SK-N-SH (cell line): ENCODE measurements around the gene DHRS12. TPM values are rescaled to one million over a fixed set of nuclear protein-coding genes. Genes with fewer than 3 reads are reported as not detected.

Experiments
- CTCF ChIA-PET: fragments of 300-600, 350-600 bp; formaldehyde crosslinking; extraction: SDS; loops from one replicate; lab custom pipeline; 2021; lab: Yijun Ruan, JAX
- POLR2A ChIA-PET: fragments of 350-600 bp; sonication (Branson Sonifier 250); formaldehyde crosslinking; extraction: SDS; loops from one replicate; lab custom pipeline; 2020; ENCODE audit warnings: antibody characterized with exemption, inconsistent platforms; lab: Yijun Ruan, JAX
- DNase-seq: peaks from one replicate; pipeline ENCODE4 v3.0.0; 2012
- H2AFZ ChIP-seq: fragments of 200-600 bp; sonication (generic); 2 replicates; pipeline ENCODE4 v1.8.1; 2016; ENCODE audit warnings: antibody characterized with exemption, mild to moderate bottlenecking, low read depth
- H3F3A ChIP-seq: fragments of 200-600 bp; sonication (generic); replicated peaks from 2 replicates; pipeline ENCODE3; 2016; ENCODE audit warnings: antibody characterized with exemption, mild to moderate bottlenecking; ENCODE audit not compliant: insufficient read depth
- H3K27ac ChIP-seq, 2 experiments: fragments of 200-500 bp in 1 of 2; fragments of 200-600 bp in 1 of 2; sonication (Bioruptor generic) in 1 of 2; sonication (generic), shearing (Covaris generic) in 1 of 2; 2 replicates each; pipeline versions ENCODE4 v1.5.1 to v1.6.1; 2014 to 2016; ENCODE audit warnings: low read depth in 2 of 2, inconsistent platforms in 1 of 2, low read length in 1 of 2, mild to moderate bottlenecking in 1 of 2, mixed read lengths in 1 of 2
- H3K27me3 ChIP-seq: fragments of 200-600 bp; sonication (generic), shearing (Covaris generic); 2 replicates; pipeline ENCODE4 v1.6.1; 2016; ENCODE audit warnings: mixed run types; ENCODE audit not compliant: insufficient read depth
- H3K36me3 ChIP-seq, 2 experiments: fragments of 200-500 bp in 1 of 2; fragments of 200-600 bp in 1 of 2; sonication (Bioruptor generic) in 1 of 2; sonication (generic) in 1 of 2; replicated peaks in 1 of 2; 2 replicates each; pipeline versions ENCODE3 to v1.5.1; 2014 to 2016; ENCODE audit warnings: low read length in 1 of 2, mild to moderate bottlenecking in 1 of 2; ENCODE audit not compliant: insufficient read depth in 2 of 2, control insufficient read depth in 1 of 2
- H3K4me1 ChIP-seq, 2 experiments: fragments of 200-500 bp in 1 of 2; fragments of 200-600 bp in 1 of 2; sonication (Bioruptor generic) in 1 of 2; sonication (generic), shearing (Covaris generic) in 1 of 2; 2 replicates each; pipeline versions ENCODE4 v1.5.1 to v1.6.1; 2014 to 2016; ENCODE audit warnings: low read depth in 1 of 2, low read length in 1 of 2, mixed run types in 1 of 2; ENCODE audit not compliant: insufficient read depth in 2 of 2, control insufficient read depth in 1 of 2
- H3K4me2 ChIP-seq: fragments of 200-600 bp; sonication (generic), shearing (Covaris generic); 2 replicates; pipeline ENCODE4 v1.6.1; 2017; ENCODE audit warnings: mixed run types
- H3K4me3 ChIP-seq, 2 experiments: fragments of 200-500 bp in 1 of 2; fragments of 200-600 bp in 1 of 2; sonication (Bioruptor generic) in 1 of 2; sonication (generic), shearing (Covaris generic) in 1 of 2; 2 replicates each; pipeline versions ENCODE4 v1.5.1 to v1.8.1; 2014 to 2016; ENCODE audit warnings: low read depth in 2 of 2, inconsistent platforms in 1 of 2, low read length in 1 of 2, mild to moderate bottlenecking in 1 of 2, mixed read lengths in 1 of 2, moderate library complexity in 1 of 2
- H3K79me2 ChIP-seq: fragments of 200-600 bp; sonication (generic); 2 replicates; pipeline ENCODE4 v1.8.1; 2017; ENCODE audit warnings: mild to moderate bottlenecking; ENCODE audit not compliant: insufficient read depth
- H3K9ac ChIP-seq: fragments of 200-600 bp; sonication (generic); 2 replicates; pipeline ENCODE4 v1.6.1; 2017; ENCODE audit warnings: mixed run types
- H3K9me2 ChIP-seq: fragments of 200-600 bp; sonication (generic); 2 replicates; pipeline ENCODE4 v1.6.1; 2017; ENCODE audit warnings: mixed run types
- H3K9me3 ChIP-seq: fragments of 200-600 bp; sonication (generic); 2 replicates; pipeline ENCODE4 v1.6.1; 2017; ENCODE audit warnings: mixed run types, mild to moderate bottlenecking, moderate library complexity
- H4K20me1 ChIP-seq: fragments of 200-600 bp; sonication (generic); 2 replicates; pipeline ENCODE4 v1.6.1; 2017; ENCODE audit warnings: mild to moderate bottlenecking, mixed run types; ENCODE audit not compliant: insufficient read depth
- CHD2 ChIP-seq: fragments of 150-350 bp; IDR thresholded peaks from 2 replicates; pipeline ENCODE4 v1.6.1; 2018; ENCODE audit warnings: low read length; ENCODE audit not compliant: partially characterized antibody
- ELF1 ChIP-seq: IDR thresholded peaks from 2 replicates; pipeline ENCODE4 v1.4.0; 2012
- FOXM1 ChIP-seq: IDR thresholded peaks from 2 replicates; pipeline ENCODE4 v1.4.0; 2012; ENCODE audit warnings: low read depth, mild to moderate bottlenecking
- IRF3 ChIP-seq: fragments of 150-350 bp; IDR thresholded peaks from 2 replicates; pipeline ENCODE4 v1.6.1; 2016; ENCODE audit warnings: mild to moderate bottlenecking, low read depth, low read length
- MAX ChIP-seq: IDR thresholded peaks from 2 replicates; pipeline ENCODE4 v1.4.0; 2012; ENCODE audit warnings: low read depth
- MEF2A ChIP-seq: IDR thresholded peaks from 2 replicates; pipeline ENCODE4 v1.4.0; 2012; ENCODE audit warnings: low read depth, borderline replicate concordance
- MXI1 ChIP-seq: IDR thresholded peaks from 2 replicates; pipeline ENCODE4 v1.6.1; 2012; ENCODE audit warnings: mild to moderate bottlenecking, low read depth, low read length, improper control_type of control experiment
- NFIC ChIP-seq: IDR thresholded peaks from 2 replicates; pipeline ENCODE4 v1.4.0; 2012; ENCODE audit warnings: borderline replicate concordance
- NRF1 ChIP-seq: IDR thresholded peaks from 2 replicates; pipeline ENCODE4 v1.6.1; 2012; ENCODE audit warnings: low read depth, mild to moderate bottlenecking, low read length
- RAD21 ChIP-seq: IDR thresholded peaks from 2 replicates; pipeline ENCODE4 v1.6.1; 2012; ENCODE audit warnings: mild to moderate bottlenecking, low read length
- RFX5 ChIP-seq: IDR thresholded peaks from 2 replicates; pipeline ENCODE4 v1.6.1; 2012; ENCODE audit warnings: mild to moderate bottlenecking, improper control_type of control experiment, low read length
- SIN3A ChIP-seq: IDR thresholded peaks from 2 replicates; pipeline ENCODE4 v1.6.1; 2012; ENCODE audit warnings: low read depth, mild to moderate bottlenecking, low read length, moderate library complexity, borderline replicate concordance
- TCF12 ChIP-seq: IDR thresholded peaks from 2 replicates; pipeline ENCODE4 v1.4.0; 2012
- USF2 ChIP-seq: fragments of 150-350 bp; IDR thresholded peaks from 2 replicates; pipeline ENCODE4 v1.6.1; 2017; ENCODE audit warnings: antibody characterized with exemption, low read length, low read depth, borderline replicate concordance
- WGBS: methylation state at CpG from one replicate; pipeline ENCODE4 v1.1.6; 2017; ENCODE audit warnings: low lambda C conversion rate; 5-methylcytosine and 5-hydroxymethylcytosine counted together
- polyA plus RNA-seq, 3 experiments: library from polyadenylated mRNA; depleted of rRNA; stranded (reverse); fragments of >200 nt; gene quantifications; 2 replicates each; pipeline ENCODE4 v1.2.3, GENCODE V29; 2012
- TF ChIP-seq, protein P1 (sequence below): IDR thresholded peaks from 2 replicates; pipeline ENCODE4 v1.6.1; 2012; ENCODE audit warnings: mild to moderate bottlenecking, low read depth, low read length, moderate library complexity

The DHRS12 gene
- polyA plus RNA-seq, 1 of the 3 experiments (the other 2 are of a cell fraction): 9.6 TPM

DNA sequence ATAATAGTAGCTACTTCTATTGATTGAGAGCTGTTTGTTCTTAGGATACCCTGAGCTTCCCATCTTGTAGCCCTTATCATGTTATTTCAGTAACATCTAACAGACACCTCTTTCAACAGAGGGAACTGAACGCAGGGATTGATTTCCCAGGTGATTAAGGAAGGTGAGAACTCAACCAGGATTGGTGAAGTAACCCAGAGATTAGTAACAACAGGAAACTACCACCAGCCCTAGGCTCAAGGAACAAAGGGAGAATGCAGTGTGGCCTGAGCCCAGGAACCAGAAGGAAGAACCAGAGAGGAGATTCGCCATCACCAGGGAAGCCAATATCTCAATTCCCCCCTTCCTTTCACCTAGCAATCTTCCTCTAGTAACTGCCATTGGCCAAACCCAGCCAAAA is 8.5 kb downstream of the DHRS12 start:
- Histone ChIP-seq H3K4me3 (no peak overlapping the region), H3K4me1 (peaks cover 5 to 25% of the 10 kb centered on the region in 2 experiments; a peak in 3 of 4 replicates), H4K20me1 (no peaks in the 10 kb centered on the region), H3K79me2 (no peaks in the 10 kb centered on the region), H3K9me3 (no peaks in the 10 kb centered on the region), H3K36me3 (no peaks in the 10 kb centered on the region), H3K4me2 (no peak overlapping the region), H2AFZ (no peak overlapping the region), H3F3A (peaks cover 8% of the 10 kb centered on the region), H3K27me3 (no peaks in the 10 kb centered on the region), H3K9ac (no peak overlapping the region), H3K9me2 (no peaks in the 10 kb centered on the region), H3K27ac (no peak overlapping the region)
- DNase-seq: no peak
- TF ChIP-seq RAD21: no peak
- TF ChIP-seq, protein P1, sequence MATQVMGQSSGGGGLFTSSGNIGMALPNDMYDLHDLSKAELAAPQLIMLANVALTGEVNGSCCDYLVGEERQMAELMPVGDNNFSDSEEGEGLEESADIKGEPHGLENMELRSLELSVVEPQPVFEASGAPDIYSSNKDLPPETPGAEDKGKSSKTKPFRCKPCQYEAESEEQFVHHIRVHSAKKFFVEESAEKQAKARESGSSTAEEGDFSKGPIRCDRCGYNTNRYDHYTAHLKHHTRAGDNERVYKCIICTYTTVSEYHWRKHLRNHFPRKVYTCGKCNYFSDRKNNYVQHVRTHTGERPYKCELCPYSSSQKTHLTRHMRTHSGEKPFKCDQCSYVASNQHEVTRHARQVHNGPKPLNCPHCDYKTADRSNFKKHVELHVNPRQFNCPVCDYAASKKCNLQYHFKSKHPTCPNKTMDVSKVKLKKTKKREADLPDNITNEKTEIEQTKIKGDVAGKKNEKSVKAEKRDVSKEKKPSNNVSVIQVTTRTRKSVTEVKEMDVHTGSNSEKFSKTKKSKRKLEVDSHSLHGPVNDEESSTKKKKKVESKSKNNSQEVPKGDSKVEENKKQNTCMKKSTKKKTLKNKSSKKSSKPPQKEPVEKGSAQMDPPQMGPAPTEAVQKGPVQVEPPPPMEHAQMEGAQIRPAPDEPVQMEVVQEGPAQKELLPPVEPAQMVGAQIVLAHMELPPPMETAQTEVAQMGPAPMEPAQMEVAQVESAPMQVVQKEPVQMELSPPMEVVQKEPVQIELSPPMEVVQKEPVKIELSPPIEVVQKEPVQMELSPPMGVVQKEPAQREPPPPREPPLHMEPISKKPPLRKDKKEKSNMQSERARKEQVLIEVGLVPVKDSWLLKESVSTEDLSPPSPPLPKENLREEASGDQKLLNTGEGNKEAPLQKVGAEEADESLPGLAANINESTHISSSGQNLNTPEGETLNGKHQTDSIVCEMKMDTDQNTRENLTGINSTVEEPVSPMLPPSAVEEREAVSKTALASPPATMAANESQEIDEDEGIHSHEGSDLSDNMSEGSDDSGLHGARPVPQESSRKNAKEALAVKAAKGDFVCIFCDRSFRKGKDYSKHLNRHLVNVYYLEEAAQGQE: no peak
- no peak for TF ChIP-seq CHD2
- no peak for TF ChIP-seq NRF1
- no peak for TF ChIP-seq RFX5
- TF ChIP-seq SIN3A: no peak
- no peak for TF ChIP-seq FOXM1
- no peak for TF ChIP-seq MEF2A
- no peak for TF ChIP-seq TCF12
- TF ChIP-seq IRF3: no peak
- TF ChIP-seq MXI1: no peak
- no peak for TF ChIP-seq USF2
- no peak for TF ChIP-seq NFIC
- TF ChIP-seq MAX: no peak
- no peak for TF ChIP-seq ELF1
- ChIA-PET POLR2A (interaction anchor here (0.6 to 3.1 kb wide), 4 partner anchors 9 to 353 kb away, joined by 3 to 26 read pairs (median 4); partner anchors contain the start of gene INTS6), CTCF (interaction anchor here (1.1 to 4.8 kb wide), 7 partner anchors 9 to 509 kb away, joined by 3 to 80 read pairs (median 8); no protein-coding TSS in a partner anchor)
- 89% methylated on average over 2 of the region's 2 CpGs for WGBS
